GM12801 (cell line): ENCODE measurements around the gene GAS7.

Experiments used
- CTCF ChIP-seq: IDR thresholded peaks from one replicate; pipeline ENCODE4 v1.5.1; 2011; ENCODE audit warnings: control low read depth; ENCODE audit not compliant: insufficient read length; ENCODE audit errors: extremely low read depth

GAS7 gene

GRCh38 chr17:10120749-10121148 lies 77.7 kb downstream of the GAS7 start:
- TF ChIP-seq CTCF = no peak

GRCh38 chr17:10120109-10120485 lies 78.3 kb downstream of the GAS7 start:
- no peak for TF ChIP-seq CTCF

- TF ChIP-seq CTCF = no peak
These were observed 79.0 kb downstream of the GAS7 start for GRCh38 chr17:10119203-10120108.

- TF ChIP-seq CTCF = no peak
These were observed 79.6 kb downstream of the GAS7 start for GRCh38 chr17:10118788-10119130.

GRCh38 chr17:10117581-10118001 lies 80.8 kb downstream of the GAS7 start:
- TF ChIP-seq CTCF = no peak

- TF ChIP-seq CTCF = no peak
These were observed 81.5 kb downstream of the GAS7 start for GRCh38 chr17:10116753-10117420.

GRCh38 chr17:10116267-10116666 lies 82.1 kb downstream of the GAS7 start:
- no peak for TF ChIP-seq CTCF
